ENCODE results near the gene HIKESHI.
"Not testable (repeated sequence)": the region's sequence is repeated elsewhere in the genome, so short reads cannot be mapped to it uniquely, and the experiment has no call there.

Gene HIKESHI

DNA sequence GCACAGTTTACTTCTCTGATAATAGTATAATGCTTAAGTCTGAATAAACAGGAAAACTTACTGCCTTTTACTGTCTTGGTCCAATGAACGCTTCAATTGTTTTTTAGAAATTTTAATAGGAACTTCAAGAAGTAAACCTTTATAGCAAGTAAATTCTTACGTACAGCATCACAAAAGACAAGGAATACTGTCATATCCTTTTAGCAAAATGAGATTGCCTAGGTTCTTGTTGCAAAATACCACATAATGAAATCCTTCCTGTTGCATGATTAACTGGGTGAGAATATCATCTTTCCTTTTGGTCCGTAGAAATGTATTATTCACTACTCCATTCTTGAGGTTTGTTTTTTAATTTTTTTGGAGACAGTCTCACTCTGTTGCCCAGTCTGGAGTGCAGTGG lies 22.3 kb upstream of the HIKESHI start:
- no peak for TF ChIP-seq EZH2 (IDR thresholded peaks at IDR 0.05; ENCODE audit: borderline replicate concordance, low read depth, low read length, severe bottlenecking)
- no peaks in the 10 kb centered on the region for H3K4me1 ChIP-seq (ENCODE audit: insufficient read depth, low read length)
- no peak overlapping the region for H3K4me3 ChIP-seq (ENCODE audit: low read depth in 1 of 2, low read length in 2 of 2)
- ATAC-seq (ENCODE audit: insufficient read depth, low read depth) (no peak), DNase-seq (no peak)
- no peak overlapping the region for H3K27ac ChIP-seq (ENCODE audit: low read length)
- no peak overlapping the region for H3K4me2 ChIP-seq (ENCODE audit: insufficient read depth, low read length)
- no peaks in the 10 kb centered on the region for H3K9me3 ChIP-seq (ENCODE audit: insufficient read depth, low read length, severe bottlenecking)
- peaks cover 58% of the 10 kb centered on the region for H3K36me3 ChIP-seq (ENCODE audit: insufficient read depth, low read length)
- peaks cover 5% of the 10 kb centered on the region for H3K79me2 ChIP-seq (ENCODE audit: insufficient read depth, low read length)
- peaks cover 11% of the 10 kb centered on the region; the same call in 1 of the 2 replicates for H4K20me1 ChIP-seq (ENCODE audit: insufficient read depth, low read length)
- H2AFZ ChIP-seq (ENCODE audit: low read depth, low read length), result no peak overlapping the region
- H3K27me3 ChIP-seq (ENCODE audit: insufficient read depth, low read length, poor library complexity), result no peaks in the 10 kb centered on the region
- H3K9ac ChIP-seq (ENCODE audit: low read depth, low read length), result no peak overlapping the region

- Histone ChIP-seq H3K27me3 (ENCODE audit: insufficient read depth, low read length, poor library complexity) (no peaks in the 10 kb centered on the region), H2AFZ (ENCODE audit: low read depth, low read length) (no peak overlapping the region), H3K9ac (ENCODE audit: low read depth, low read length) (no peak overlapping the region), H3K9me3 (ENCODE audit: insufficient read depth, low read length, severe bottlenecking) (no peaks in the 10 kb centered on the region), H4K20me1 (ENCODE audit: insufficient read depth, low read length) (no peaks in the 10 kb centered on the region), H3K4me3 (ENCODE audit: low read depth in 1 of 2, low read length in 2 of 2) (no peak overlapping the region), H3K79me2 (ENCODE audit: insufficient read depth, low read length) (no peaks in the 10 kb centered on the region), H3K36me3 (ENCODE audit: insufficient read depth, low read length) (peaks cover 9% of the 10 kb centered on the region; the same call in 1 of the 2 replicates), H3K4me1 (ENCODE audit: insufficient read depth, low read length) (no peaks in the 10 kb centered on the region), H3K4me2 (ENCODE audit: insufficient read depth, low read length) (no peak overlapping the region), H3K27ac (ENCODE audit: low read length) (no peak overlapping the region)
- TF ChIP-seq CTCF (IDR thresholded peaks at IDR 0.05; ENCODE audit: borderline replicate concordance, extremely low read depth, low read length, poor library complexity, severe bottlenecking) (no peak), EZH2 (IDR thresholded peaks at IDR 0.05; ENCODE audit: borderline replicate concordance, low read depth, low read length, severe bottlenecking) (no peak)
- ATAC-seq (ENCODE audit: insufficient read depth, low read depth), result no peak
- DNase-seq, result no peak
These were observed 14.6 kb upstream of the HIKESHI start for GRCh38 chr11:86287468-86287796.

- no peak overlapping the region for H3K4me2 ChIP-seq (ENCODE audit: insufficient read depth, low read length)
- no peaks in the 10 kb centered on the region for H3K9me3 ChIP-seq (ENCODE audit: insufficient read depth, low read length, severe bottlenecking)
- H3K27ac ChIP-seq (ENCODE audit: low read length), result no peak overlapping the region
- H3K79me2 ChIP-seq (ENCODE audit: insufficient read depth, low read length), result no peaks in the 10 kb centered on the region
- H3K27me3 ChIP-seq (ENCODE audit: insufficient read depth, low read length, poor library complexity), result no peaks in the 10 kb centered on the region
- no peak overlapping the region for H2AFZ ChIP-seq (ENCODE audit: low read depth, low read length)
- H3K4me1 ChIP-seq (ENCODE audit: insufficient read depth, low read length), result no peaks in the 10 kb centered on the region
- H4K20me1 ChIP-seq (ENCODE audit: insufficient read depth, low read length), result no peaks in the 10 kb centered on the region
- H3K9ac ChIP-seq (ENCODE audit: low read depth, low read length), result no peak overlapping the region
- DNase-seq, result no peak
- peaks cover 7% of the 10 kb centered on the region; the same call in 1 of the 2 replicates for H3K36me3 ChIP-seq (ENCODE audit: insufficient read depth, low read length)
- TF ChIP-seq EZH2 (IDR thresholded peaks at IDR 0.05; ENCODE audit: borderline replicate concordance, low read depth, low read length, severe bottlenecking) (no peak), CTCF (IDR thresholded peaks at IDR 0.05; ENCODE audit: borderline replicate concordance, extremely low read depth, low read length, poor library complexity, severe bottlenecking) (no peak)
- ATAC-seq (ENCODE audit: insufficient read depth, low read depth), result peak; percentile 18; the same call in 1 of the 3 replicates
- no peak overlapping the region for H3K4me3 ChIP-seq (ENCODE audit: low read depth in 1 of 2, low read length in 2 of 2)
These were observed 13.1 kb upstream of the HIKESHI start for GRCh38 chr11:86288776-86289507.

- not testable (repeated sequence) for H3K4me2 ChIP-seq (ENCODE audit: insufficient read depth, low read length); H3K36me3 ChIP-seq (ENCODE audit: insufficient read depth, low read length); H3K9ac ChIP-seq (ENCODE audit: low read depth, low read length); H4K20me1 ChIP-seq (ENCODE audit: insufficient read depth, low read length); H2AFZ ChIP-seq (ENCODE audit: low read depth, low read length); DNase-seq; H3K79me2 ChIP-seq (ENCODE audit: insufficient read depth, low read length); H3K27ac ChIP-seq (ENCODE audit: low read length); ATAC-seq (ENCODE audit: insufficient read depth, low read depth); H3K27me3 ChIP-seq (ENCODE audit: insufficient read depth, low read length, poor library complexity); H3K4me3 ChIP-seq (ENCODE audit: low read depth in 1 of 2, low read length in 2 of 2); H3K9me3 ChIP-seq (ENCODE audit: insufficient read depth, low read length, severe bottlenecking); H3K4me1 ChIP-seq (ENCODE audit: insufficient read depth, low read length)
These were observed 12.3 kb upstream of the HIKESHI start for GRCh38 chr11:86289508-86290280.

Data from DND-41 (cell line).